ENCODE measurements around the gene SHROOM1. TPM values are rescaled to one million over a fixed set of nuclear protein-coding genes. Genes with fewer than 3 reads are reported as not detected.
A peak's percentile ranks its signal among the peaks of the same experiment; 100 is the strongest.
"Not testable (repeated sequence)": the region's sequence is repeated elsewhere in the genome, so short reads cannot be mapped to it uniquely, and the experiment has no call there.

Gene SHROOM1
- total and polyA plus RNA-seq, 9 of the 15 experiments (the other 6 are each of a cell fraction or from before 2014, with no cell fraction given) = 0.44 to 26.5 (median 11.9) TPM

- TF ChIP-seq TCF7 (IDR thresholded peaks at IDR 0.05; ENCODE audit: borderline replicate concordance) (no peak), TAF9B (IDR thresholded peaks at IDR 0.05; ENCODE audit: partially characterized antibody) (no peak), TOE1 (IDR thresholded peaks at IDR 0.05; ENCODE audit: borderline replicate concordance) (no peak), TOE1 (CRISPR knock-in tag; IDR thresholded peaks at IDR 0.05; ENCODE audit: borderline replicate concordance, low read depth) (no peak), THAP7 (CRISPR knock-in tag; IDR thresholded peaks at IDR 0.05) (no peak), KDM2B (CRISPR knock-in tag; IDR thresholded peaks at IDR 0.05) (no peak), ZFP30 (CRISPR knock-in tag; IDR thresholded peaks at IDR 0.05; ENCODE audit: borderline replicate concordance) (no peak), ZNF280B (CRISPR knock-in tag; IDR thresholded peaks at IDR 0.05) (no peak), NCOA6 (IDR thresholded peaks at IDR 0.05) (no peak), ZNF696 (CRISPR knock-in tag; conservative IDR thresholded peaks at IDR 0.05) (no peak)
Observed at GRCh38 chr5:132807163-132807838, 23.1 kb downstream of the SHROOM1 start (continued).

GRCh38 chr5:132806804-132807162, 23.7 kb downstream of the SHROOM1 start:
- ATAC-seq; H3K4me1 ChIP-seq (replicated peaks in 1 of 2; ENCODE audit: control insufficient read depth in 2 of 2, insufficient read depth in 2 of 2, low read length in 2 of 2); H3K4me3 ChIP-seq; H3K36me3 ChIP-seq (ENCODE audit: control insufficient read depth, insufficient read depth, low read length); in situ Hi-C loops (cut with MboI); H3K27ac ChIP-seq (ENCODE audit: extremely low read depth, low read depth, low read length); DNase-seq (ENCODE audit: extremely low read depth in 1 of 4, low spot score in 3 of 4); FAIRE-seq; CTCF ChIA-PET (ENCODE audit: low intra/inter-chr PET ratio); H3K27me3 ChIP-seq (ENCODE audit: control insufficient read depth in 2 of 2, insufficient read depth in 2 of 2, low read length in 2 of 2); H3K9me1 ChIP-seq (ENCODE audit: control insufficient read depth, insufficient read depth, low read length); H3K9me3 ChIP-seq (replicated peaks; ENCODE audit: control insufficient read depth, insufficient read depth, low read depth, low read length); H3K79me2 ChIP-seq (ENCODE audit: control insufficient read depth, insufficient read depth, low read length); BruUV-seq (replicated peaks); H4K20me1 ChIP-seq (replicated peaks; ENCODE audit: control insufficient read depth, insufficient read depth, low read length): not testable (repeated sequence)
- peak overlapping the region; percentile 4 to 70; a peak in 1 of 4 replicates for H3K9ac ChIP-seq (ENCODE audit: insufficient read depth in 1 of 2, low read depth in 2 of 2, low read length in 2 of 2)
- 88% methylated on average over 12 of the region's 12 CpGs for WGBS (ENCODE audit: insufficient coverage, low coverage, missing lambda C conversion rate)
- POLR2A ChIA-PET = interaction anchor here (0.8 to 1.9 kb wide), 8 partner anchors 9 to 57 kb away, joined by 3 to 9 read pairs (median 4); no protein-coding TSS in a partner anchor
- H3K4me2 ChIP-seq (ENCODE audit: insufficient read depth, low read length) = 0 out of 2 replicates have a peak overlapping the region, but pooled peaks have one; percentile 9
- intact Hi-C loops (cut with micrococcal nuclease) = loop anchor here (2.0 kb wide), 2 partner anchors 32 to 60 kb away; partner anchors contain the start of genes GDF9 and UQCRQ
- peak overlapping the region; percentile 62 for H2AFZ ChIP-seq (ENCODE audit: low read depth, low read length)

Data from K562 (cell line).